GM23248 (cell line): ENCODE results near the gene TMEM270. TPM values are rescaled to one million over a fixed set of nuclear protein-coding genes. Genes with fewer than 3 reads are reported as not detected.

Experiments used
- DNase-seq: peaks from one replicate; pipeline ENCODE4 v3.0.0-alpha.2; 2015
- H2AFZ ChIP-seq: fragments of 200-600 bp; sonication (generic); 2 replicates; pipeline ENCODE4 v1.6.1; 2016; ENCODE audit warnings: antibody characterized with exemption
- H3F3A ChIP-seq: fragments of 200-600 bp; sonication (generic); 2 replicates; pipeline ENCODE4 v1.6.1; 2016; ENCODE audit warnings: mild to moderate bottlenecking, antibody characterized with exemption, mixed run types; ENCODE audit not compliant: insufficient read depth
- H3K27ac ChIP-seq: fragments of 200-600 bp; sonication (generic); 2 replicates; pipeline ENCODE4 v1.5.1; 2016; ENCODE audit warnings: mild to moderate bottlenecking
- H3K27me3 ChIP-seq: fragments of 200-600 bp; sonication (generic); replicated peaks from 2 replicates; pipeline ENCODE4 v1.6.1; 2016; ENCODE audit warnings: mild to moderate bottlenecking; ENCODE audit not compliant: insufficient read depth
- H3K36me3 ChIP-seq: fragments of 200-600 bp; sonication (generic); 2 replicates; pipeline ENCODE4 v1.6.1; 2016; ENCODE audit warnings: low read depth, mild to moderate bottlenecking
- H3K4me1 ChIP-seq: fragments of 200-600 bp; sonication (generic); 2 replicates; pipeline ENCODE4 v1.6.1; 2016; ENCODE audit warnings: mild to moderate bottlenecking; ENCODE audit not compliant: insufficient read depth
- H3K4me2 ChIP-seq: fragments of 200-600 bp; sonication (generic); one replicate; pipeline ENCODE4 v1.6.1; 2016; ENCODE audit warnings: mild to moderate bottlenecking; ENCODE audit not compliant: unreplicated experiment
- H3K4me3 ChIP-seq: fragments of 200-600 bp; sonication (generic); 2 replicates; pipeline ENCODE4 v1.5.1; 2016; ENCODE audit warnings: mild to moderate bottlenecking
- H3K79me2 ChIP-seq: fragments of 200-600 bp; sonication (generic); 2 replicates; pipeline ENCODE4 v1.6.1; 2016; ENCODE audit warnings: mild to moderate bottlenecking; ENCODE audit not compliant: insufficient read depth
- H3K9ac ChIP-seq: fragments of 200-600 bp; sonication (generic); 2 replicates; pipeline ENCODE4 v1.6.1; 2016; ENCODE audit warnings: mild to moderate bottlenecking
- H3K9me2 ChIP-seq: fragments of 200-600 bp; sonication (generic); 2 replicates; pipeline ENCODE4 v1.6.1; 2016; ENCODE audit warnings: mixed run types, mild to moderate bottlenecking, moderate library complexity; ENCODE audit not compliant: insufficient read depth
- H3K9me3 ChIP-seq: fragments of 200-600 bp; sonication (generic); one replicate; pipeline ENCODE4 v1.6.1; 2017; ENCODE audit warnings: low read depth
- H4K20me1 ChIP-seq: fragments of 200-600 bp; sonication (generic); 2 replicates; pipeline ENCODE4 v1.6.0; 2016; ENCODE audit not compliant: insufficient read depth
- EZH2 ChIP-seq: fragments of 200-600 bp; sonication (generic); IDR thresholded peaks from 2 replicates; pipeline ENCODE4 v1.6.1; 2018; ENCODE audit warnings: antibody characterized with exemption, mild to moderate bottlenecking; ENCODE audit not compliant: insufficient read depth, poor library complexity, severe bottlenecking
- EZH2phosphoT487 ChIP-seq: fragments of 200-600 bp; sonication (generic); IDR thresholded peaks from 2 replicates; pipeline ENCODE4 v1.6.1; 2018; ENCODE audit warnings: antibody characterized with exemption, moderate library complexity, mild to moderate bottlenecking, low read depth; ENCODE audit not compliant: insufficient read depth
- WGBS, 2 experiments: methylation state at CpG; one replicate each; pipeline ENCODE4 v1.1.6; 2015 to 2017; ENCODE audit warnings: low lambda C conversion rate in 2 of 2, low coverage in 1 of 2; ENCODE audit errors: missing lambda C conversion rate in 2 of 2; 5-methylcytosine and 5-hydroxymethylcytosine counted together
- in situ Hi-C: fragments of 300-500 bp; cut with MboI; formaldehyde crosslinking; loops from 2 replicates; pipeline ENCODE4 v1.15.0; 2020
- polyA plus RNA-seq: library from polyadenylated mRNA; unstranded; fragments of >200 nt; fragmentation: Nextera tagmentation; extraction: Ambion mirVana; gene quantifications from 2 replicates; pipeline ENCODE4 v1.2.1, GENCODE V29; 2016
- total RNA-seq: library from RNA; depleted of rRNA; stranded (reverse); fragments of >200 nt; shearing (Covaris generic); gene quantifications from 2 replicates; pipeline ENCODE4 v1.2.3, GENCODE V29; 2014

TMEM270 gene
- total and polyA plus RNA-seq, 2 experiments from 2014 or later, result not detected

GRCh38 chr7:73831584-73831833 is 29.4 kb upstream of the TMEM270 start:
- Histone ChIP-seq H3K79me2 (no peaks in the 10 kb centered on the region), H2AFZ (no peak overlapping the region), H3K4me1 (no peaks in the 10 kb centered on the region), H4K20me1 (no peaks in the 10 kb centered on the region), H3K9me3 (no peaks in the 10 kb centered on the region), H3K4me3 (no peak overlapping the region), H3K27ac (no peak overlapping the region), H3K9ac (no peak overlapping the region), H3F3A (no peaks in the 10 kb centered on the region), H3K27me3 (no peaks in the 10 kb centered on the region), H3K36me3 (no peaks in the 10 kb centered on the region), H3K4me2 (no peak overlapping the region), H3K9me2 (no peaks in the 10 kb centered on the region)
- DNase-seq, result no peak
- 87 to 88% methylated on average over 10 to 15 of the region's 16 CpGs for WGBS, 2 experiments
- in situ Hi-C loops, result no loop called here
- TF ChIP-seq EZH2phosphoT487 (no peak), EZH2 (no peak)

GRCh38 chr7:73831834-73832651 is 28.9 kb upstream of the TMEM270 start:
- WGBS, 2 experiments, result 45 to 47% methylated on average over 15 to 16 of the region's 16 CpGs
- no peaks in the 10 kb centered on the region for H3K9me3 ChIP-seq
- H3K27me3 ChIP-seq, result no peaks in the 10 kb centered on the region
- H3K36me3 ChIP-seq, result no peaks in the 10 kb centered on the region
- no peak overlapping the region for H3K4me2 ChIP-seq
- H3K4me3 ChIP-seq, result no peak overlapping the region
- in situ Hi-C loops, result no loop called here
- no peak overlapping the region for H2AFZ ChIP-seq
- H3K27ac ChIP-seq, result no peak overlapping the region
- no peaks in the 10 kb centered on the region for H3K4me1 ChIP-seq
- no peak overlapping the region for H3K9ac ChIP-seq
- no peaks in the 10 kb centered on the region for H3K79me2 ChIP-seq
- no peaks in the 10 kb centered on the region for H3K9me2 ChIP-seq
- TF ChIP-seq EZH2phosphoT487 (no peak), EZH2 (no peak)
- no peaks in the 10 kb centered on the region for H3F3A ChIP-seq
- no peak for DNase-seq
- no peaks in the 10 kb centered on the region for H4K20me1 ChIP-seq

GRCh38 chr7:73832806-73833205 is 28.2 kb upstream of the TMEM270 start:
- no peaks in the 10 kb centered on the region for H3K4me1 ChIP-seq
- no peaks in the 10 kb centered on the region for H4K20me1 ChIP-seq
- H3F3A ChIP-seq, result no peaks in the 10 kb centered on the region
- H2AFZ ChIP-seq, result no peak overlapping the region
- in situ Hi-C loops, result no loop called here
- H3K79me2 ChIP-seq, result no peaks in the 10 kb centered on the region
- H3K9me3 ChIP-seq, result no peaks in the 10 kb centered on the region
- no peak overlapping the region for H3K4me2 ChIP-seq
- no peak overlapping the region for H3K27ac ChIP-seq
- H3K4me3 ChIP-seq, result no peak overlapping the region
- no peak overlapping the region for H3K9ac ChIP-seq
- H3K27me3 ChIP-seq, result no peaks in the 10 kb centered on the region
- DNase-seq, result no peak
- no peaks in the 10 kb centered on the region for H3K9me2 ChIP-seq
- no peaks in the 10 kb centered on the region for H3K36me3 ChIP-seq
- 70 to 89% methylated on average over 9 to 13 of the region's 13 CpGs for WGBS, 2 experiments
- no peak for TF ChIP-seq EZH2

GRCh38 chr7:73833251-73833919 is 27.6 kb upstream of the TMEM270 start:
- in situ Hi-C loops, result no loop called here
- no peak overlapping the region for H3K9ac ChIP-seq
- no peak overlapping the region for H3K4me2 ChIP-seq
- H3F3A ChIP-seq, result no peaks in the 10 kb centered on the region
- H4K20me1 ChIP-seq, result no peaks in the 10 kb centered on the region
- TF ChIP-seq EZH2phosphoT487 (no peak), EZH2 (no peak)
- H3K36me3 ChIP-seq, result no peaks in the 10 kb centered on the region
- no peaks in the 10 kb centered on the region for H3K79me2 ChIP-seq
- H3K9me2 ChIP-seq, result no peaks in the 10 kb centered on the region
- no peak overlapping the region for H2AFZ ChIP-seq
- no peak overlapping the region for H3K4me3 ChIP-seq
- H3K27ac ChIP-seq, result no peak overlapping the region
- WGBS, 2 experiments, result 53% methylated on average over 13 of the region's 13 CpGs
- H3K4me1 ChIP-seq, result no peaks in the 10 kb centered on the region
- no peaks in the 10 kb centered on the region for H3K9me3 ChIP-seq
- no peaks in the 10 kb centered on the region for H3K27me3 ChIP-seq
- no peak for DNase-seq
